Measurements from ENCODE around the gene SLC25A45.

- TF ChIP-seq POLR2AphosphoS5 (IDR thresholded peaks at IDR 0.05; ENCODE audit: low read depth) (no peak), CTCF (IDR thresholded peaks at IDR 0.05; ENCODE audit: insufficient read depth, low read length) (no peak), REST (IDR thresholded peaks at IDR 0.05; ENCODE audit: insufficient replicate concordance, low read depth) (no peak), GABPA (IDR thresholded peaks at IDR 0.05; ENCODE audit: low read depth) (no peak), SPI1 (IDR thresholded peaks at IDR 0.05; ENCODE audit: borderline replicate concordance, low read depth) (no peak)
Measured at GRCh38 chr11:65395961-65396530, 13.6 kb upstream of the SLC25A45 start.
